Liver (tissue), 3 donors: ENCODE results near the gene ARHGEF40.

Source experiments
- FOXA1 ChIP-seq: IDR thresholded peaks from 2 replicates; pipeline ENCODE4 v1.6.1; 2016; ENCODE audit warnings: antibody characterized with exemption
- GABPA ChIP-seq, 2 donors: IDR thresholded peaks in 1 of 2; conservative IDR thresholded peaks in 1 of 2; 2 replicates each; pipeline ENCODE4 v1.6.1; 2016; ENCODE audit warnings: antibody characterized with exemption in 2 of 2, mild to moderate bottlenecking in 1 of 2, moderate library complexity in 1 of 2
- JUND ChIP-seq, 2 donors: IDR thresholded peaks; 2 replicates each; pipeline ENCODE4 v1.6.1; 2016; ENCODE audit warnings: antibody characterized with exemption in 2 of 2
- RAD21 ChIP-seq, 2 donors: IDR thresholded peaks; 2 replicates each; pipeline ENCODE4 v1.6.1; 2016; ENCODE audit warnings: antibody characterized with exemption in 2 of 2, mild to moderate bottlenecking in 2 of 2
- YY1 ChIP-seq: IDR thresholded peaks from 2 replicates; pipeline ENCODE4 v1.6.1; 2016; ENCODE audit warnings: antibody characterized with exemption, mild to moderate bottlenecking
- TF ChIP-seq, protein P1 (sequence below): fragments of 150-350 bp; IDR thresholded peaks from 2 replicates; pipeline ENCODE4 v1.5.1; 2017; ENCODE audit warnings: improper control_type of control experiment, low read depth, low read length; ENCODE audit not compliant: missing input control
- TF ChIP-seq, protein P2 (sequence below): IDR thresholded peaks from 2 replicates; pipeline ENCODE4 v1.6.1; 2016; ENCODE audit warnings: antibody characterized with exemption
- donor health status: healthy.
- donor health status: healthy.

DNA sequence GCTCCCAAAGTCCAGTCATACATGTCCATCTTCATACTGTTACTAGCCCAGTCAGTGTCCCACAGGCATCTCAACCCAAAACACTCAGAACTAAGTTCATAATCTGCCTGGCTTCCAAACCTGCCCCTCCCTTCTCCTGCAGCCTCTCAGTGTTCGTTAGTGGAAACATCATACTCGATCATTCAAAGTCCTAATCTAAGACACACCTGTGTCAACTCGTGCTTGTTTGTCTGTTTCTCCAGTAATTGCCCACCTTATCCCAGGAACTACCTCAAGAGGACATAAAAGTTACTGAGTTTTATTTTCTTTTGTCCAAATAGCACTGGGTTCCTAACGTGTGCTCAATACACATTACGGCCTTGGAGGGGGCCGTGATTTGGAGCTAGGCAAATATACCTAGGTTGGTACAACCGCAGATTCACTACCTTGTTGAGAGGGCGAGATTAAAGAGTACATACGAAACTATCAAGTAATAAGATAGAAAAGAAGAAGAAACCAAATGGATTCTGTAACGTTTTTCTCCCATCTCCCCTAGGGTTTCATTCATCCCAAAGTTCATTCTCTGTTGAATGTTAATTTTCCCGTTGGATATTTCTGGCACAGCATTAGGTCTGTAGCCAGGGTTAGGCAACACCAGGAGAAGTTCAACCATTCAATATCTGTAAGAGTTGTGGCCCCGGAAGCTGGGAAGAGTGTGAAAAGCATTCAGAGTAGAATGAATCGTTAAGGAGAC, 9.3 kb upstream of the ARHGEF40 start:
- TF ChIP-seq, protein P1, sequence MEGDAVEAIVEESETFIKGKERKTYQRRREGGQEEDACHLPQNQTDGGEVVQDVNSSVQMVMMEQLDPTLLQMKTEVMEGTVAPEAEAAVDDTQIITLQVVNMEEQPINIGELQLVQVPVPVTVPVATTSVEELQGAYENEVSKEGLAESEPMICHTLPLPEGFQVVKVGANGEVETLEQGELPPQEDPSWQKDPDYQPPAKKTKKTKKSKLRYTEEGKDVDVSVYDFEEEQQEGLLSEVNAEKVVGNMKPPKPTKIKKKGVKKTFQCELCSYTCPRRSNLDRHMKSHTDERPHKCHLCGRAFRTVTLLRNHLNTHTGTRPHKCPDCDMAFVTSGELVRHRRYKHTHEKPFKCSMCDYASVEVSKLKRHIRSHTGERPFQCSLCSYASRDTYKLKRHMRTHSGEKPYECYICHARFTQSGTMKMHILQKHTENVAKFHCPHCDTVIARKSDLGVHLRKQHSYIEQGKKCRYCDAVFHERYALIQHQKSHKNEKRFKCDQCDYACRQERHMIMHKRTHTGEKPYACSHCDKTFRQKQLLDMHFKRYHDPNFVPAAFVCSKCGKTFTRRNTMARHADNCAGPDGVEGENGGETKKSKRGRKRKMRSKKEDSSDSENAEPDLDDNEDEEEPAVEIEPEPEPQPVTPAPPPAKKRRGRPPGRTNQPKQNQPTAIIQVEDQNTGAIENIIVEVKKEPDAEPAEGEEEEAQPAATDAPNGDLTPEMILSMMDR, result no peak
- TF ChIP-seq YY1, result peak; percentile 49
- no peak for TF ChIP-seq JUND (IDR thresholded peaks at IDR 0.05)
- TF ChIP-seq, protein P2, sequence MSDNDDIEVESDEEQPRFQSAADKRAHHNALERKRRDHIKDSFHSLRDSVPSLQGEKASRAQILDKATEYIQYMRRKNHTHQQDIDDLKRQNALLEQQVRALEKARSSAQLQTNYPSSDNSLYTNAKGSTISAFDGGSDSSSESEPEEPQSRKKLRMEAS, result no peak
- TF ChIP-seq FOXA1, result no peak
- TF ChIP-seq RAD21 (IDR thresholded peaks at IDR 0.05), result no peak
- TF ChIP-seq GABPA (IDR thresholded peaks at IDR 0.05 in 1 of 2, conservative IDR thresholded peaks at IDR 0.05 in 1 of 2), result no peak
